ENCODE measurements around the gene MED8.
A peak's percentile ranks its signal among the peaks of the same experiment; 100 is the strongest.

The MED8 gene

GRCh38 chr1:43389326-43390313, at the start of gene MED8, which contains the start of gene SZT2:
Gene MED8 (minus strand): TSS chr1:43389800. CDS start chr1:43389764, 36 bp downstream.
Gene SZT2 (plus strand): TSS chr1:43389899. CDS start chr1:43389969, 70 bp downstream.
- DNase-seq (ENCODE audit: extremely low read depth in 1 of 2, low read depth in 1 of 2): peak; percentile 83 to 85

GRCh38 chr1:43438953-43439581, 49.5 kb upstream of the MED8 start:
- DNase-seq (ENCODE audit: extremely low read depth in 1 of 2, low read depth in 1 of 2): no peak

GRCh38 chr1:43438576-43438952, 49.0 kb upstream of the MED8 start:
- DNase-seq (ENCODE audit: extremely low read depth in 1 of 2, low read depth in 1 of 2): no peak

- no peak for DNase-seq (ENCODE audit: extremely low read depth in 1 of 2, low read depth in 1 of 2)
Observed at GRCh38 chr1:43438006-43438405, 48.4 kb upstream of the MED8 start.

GRCh38 chr1:43437031-43437973, 47.7 kb upstream of the MED8 start:
- no peak for DNase-seq (ENCODE audit: extremely low read depth in 1 of 2, low read depth in 1 of 2)

- DNase-seq (ENCODE audit: extremely low read depth in 1 of 2, low read depth in 1 of 2): no peak
Observed at GRCh38 chr1:43436371-43436770, 46.8 kb upstream of the MED8 start.

GRCh38 chr1:43435146-43436145, 45.8 kb upstream of the MED8 start:
- DNase-seq (ENCODE audit: extremely low read depth in 1 of 2, low read depth in 1 of 2): no peak

GRCh38 chr1:43434256-43434655, 44.7 kb upstream of the MED8 start:
- DNase-seq (ENCODE audit: extremely low read depth in 1 of 2, low read depth in 1 of 2): no peak

GRCh38 chr1:43432907-43433306, 43.3 kb upstream of the MED8 start:
- no peak for DNase-seq (ENCODE audit: extremely low read depth in 1 of 2, low read depth in 1 of 2)

GRCh38 chr1:43432171-43432860, 42.7 kb upstream of the MED8 start:
- DNase-seq (ENCODE audit: extremely low read depth in 1 of 2, low read depth in 1 of 2): no peak

- no peak for DNase-seq (ENCODE audit: extremely low read depth in 1 of 2, low read depth in 1 of 2)
Observed at GRCh38 chr1:43431676-43432075, 42.1 kb upstream of the MED8 start.

GRCh38 chr1:43430831-43431230, 41.2 kb upstream of the MED8 start:
- DNase-seq (ENCODE audit: extremely low read depth in 1 of 2, low read depth in 1 of 2): no peak

- no peak for DNase-seq (ENCODE audit: extremely low read depth in 1 of 2, low read depth in 1 of 2)
Observed at GRCh38 chr1:43427941-43428340, 38.3 kb upstream of the MED8 start.

- no peak for DNase-seq (ENCODE audit: extremely low read depth in 1 of 2, low read depth in 1 of 2)
Observed at GRCh38 chr1:43427524-43427923, 37.9 kb upstream of the MED8 start.

- no peak for DNase-seq (ENCODE audit: extremely low read depth in 1 of 2, low read depth in 1 of 2)
Observed at GRCh38 chr1:43426221-43426620, 36.6 kb upstream of the MED8 start.

GRCh38 chr1:43425045-43425444, 35.4 kb upstream of the MED8 start:
- no peak for DNase-seq (ENCODE audit: extremely low read depth in 1 of 2, low read depth in 1 of 2)

- DNase-seq (ENCODE audit: extremely low read depth in 1 of 2, low read depth in 1 of 2): no peak
Observed at GRCh38 chr1:43423672-43424550, 34.3 kb upstream of the MED8 start.
